Activated CD4-positive, alpha-beta T cell treated with anti-CD3 and anti-CD28 coated beads, Interleukin-2, amount 50 U/mL, for 24 hours (primary cell): ENCODE measurements around the gene CALHM2.

Source experiments
- DNase-seq, 2 donors: peaks; one replicate each; pipeline ENCODE4 v3.0.0-alpha.2; 2020; ENCODE audit warnings: low read depth in 1 of 2, low spot score in 1 of 2

The CALHM2 gene

DNA sequence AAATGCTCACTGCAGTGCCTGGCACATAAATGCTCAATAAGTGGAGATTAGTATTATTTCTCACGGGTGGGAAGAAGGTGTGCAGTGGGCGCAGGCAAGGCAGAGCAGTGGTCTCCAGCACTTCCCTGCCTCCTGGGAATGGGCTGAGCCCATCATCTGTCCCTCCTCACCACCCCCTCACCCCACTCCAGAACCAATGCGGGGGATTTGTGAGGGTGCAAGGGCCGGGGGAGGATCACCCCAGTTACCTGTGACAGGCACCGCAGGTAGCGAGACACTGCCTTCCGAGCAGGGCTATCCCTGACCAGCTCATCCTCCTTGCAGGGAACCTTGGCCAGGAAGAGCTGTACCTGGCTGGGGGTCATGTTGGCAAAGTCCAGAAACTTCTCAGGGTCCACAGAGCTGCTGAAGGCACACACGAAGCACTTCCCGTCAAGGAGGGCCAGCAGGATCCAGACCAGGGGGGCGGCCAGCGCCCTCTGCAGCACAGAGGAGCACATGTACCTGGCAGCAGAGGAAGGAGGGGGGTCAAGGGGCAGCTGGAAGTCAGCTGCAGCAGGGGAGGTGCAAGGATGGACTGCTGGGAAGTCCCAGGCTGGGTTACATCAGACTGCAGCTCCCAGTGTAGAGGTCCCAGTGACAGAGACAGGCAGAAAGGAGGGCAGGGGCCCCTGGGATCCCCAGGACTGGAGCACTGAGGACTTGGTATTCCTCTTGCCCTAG, 24.0 kb upstream of the CALHM2 start:
- no peak for DNase-seq

DNA sequence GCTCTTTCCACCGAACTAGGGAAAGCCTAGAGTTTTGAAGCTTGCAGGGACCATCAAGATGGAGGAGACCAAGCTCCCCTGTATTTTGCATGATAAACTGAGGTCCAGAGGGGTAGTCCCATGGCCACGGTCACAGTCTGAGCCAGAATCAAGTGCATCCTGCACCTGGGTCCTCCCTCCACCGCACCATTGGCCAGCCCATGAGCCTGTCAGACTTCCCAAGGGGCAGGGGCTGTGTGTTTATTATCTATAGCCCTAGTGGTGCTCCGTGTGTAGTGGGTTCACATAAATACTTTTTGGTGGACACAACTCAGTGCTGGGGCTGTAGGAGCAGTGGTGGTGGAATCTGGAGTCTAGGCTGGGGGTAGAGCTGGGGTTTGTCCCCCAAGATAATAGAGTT, 23.3 kb upstream of the CALHM2 start:
- DNase-seq = no peak

DNA sequence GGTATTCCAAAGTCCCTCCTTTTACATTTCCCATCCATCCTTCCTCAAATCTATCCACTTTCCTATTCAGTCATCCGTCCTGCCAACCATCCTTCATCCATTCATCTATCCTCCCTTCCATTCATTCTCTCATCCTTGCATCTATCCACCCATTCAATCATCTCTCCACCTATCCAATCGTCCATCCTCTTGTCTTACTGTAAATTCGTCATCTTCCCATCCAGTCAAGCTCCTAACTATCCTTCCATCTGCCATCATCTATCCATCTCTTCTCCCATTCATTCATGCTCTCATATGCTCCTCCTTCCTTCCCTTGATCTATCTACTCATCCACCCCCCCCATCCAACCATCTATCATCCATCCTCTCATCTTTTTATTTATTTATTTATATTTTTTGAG, 21.9 kb upstream of the CALHM2 start:
- DNase-seq = no peak

DNA sequence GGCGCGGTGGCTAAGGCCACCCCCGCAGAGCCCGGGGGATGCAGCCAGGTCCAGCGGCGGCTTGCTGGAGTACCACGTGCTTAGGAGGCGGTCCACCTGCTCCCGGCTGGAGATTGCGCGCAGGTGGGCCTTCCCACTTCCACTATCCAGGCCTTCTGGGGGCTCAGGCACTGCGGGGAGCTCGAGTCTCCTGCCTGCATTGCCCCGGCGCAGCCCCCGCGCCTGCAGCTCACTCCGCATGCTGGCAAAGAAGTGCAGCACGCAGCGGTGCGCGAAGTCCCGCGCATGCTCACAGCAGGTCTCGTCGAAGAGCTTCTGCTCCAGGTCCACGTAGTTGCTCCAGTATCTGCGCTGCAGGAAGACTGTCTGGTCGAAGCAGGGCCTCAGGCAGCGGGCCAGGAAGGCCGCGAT, 21.1 kb upstream of the CALHM2 start:
- no peak for DNase-seq

DNA sequence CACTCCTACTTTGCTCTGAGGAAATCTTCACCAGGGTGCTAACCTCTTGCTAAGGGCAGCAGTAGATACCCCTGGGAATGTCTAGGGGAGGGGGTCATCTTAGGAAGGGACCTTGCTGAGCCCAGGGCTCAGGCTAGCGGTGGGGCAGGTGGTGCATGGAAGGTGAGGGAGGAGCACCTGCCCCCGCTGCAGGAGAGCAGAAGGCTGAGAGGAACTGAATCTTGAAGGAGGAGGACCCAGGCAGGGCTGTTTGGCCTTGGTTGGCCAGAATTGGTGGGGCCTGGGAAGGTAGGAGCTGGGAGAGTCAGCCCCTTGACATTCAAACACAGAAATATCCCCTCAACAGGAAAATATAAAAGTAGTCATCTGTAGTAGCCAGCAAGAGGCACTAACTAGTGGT, 19.8 kb upstream of the CALHM2 start:
- no peak for DNase-seq

DNA sequence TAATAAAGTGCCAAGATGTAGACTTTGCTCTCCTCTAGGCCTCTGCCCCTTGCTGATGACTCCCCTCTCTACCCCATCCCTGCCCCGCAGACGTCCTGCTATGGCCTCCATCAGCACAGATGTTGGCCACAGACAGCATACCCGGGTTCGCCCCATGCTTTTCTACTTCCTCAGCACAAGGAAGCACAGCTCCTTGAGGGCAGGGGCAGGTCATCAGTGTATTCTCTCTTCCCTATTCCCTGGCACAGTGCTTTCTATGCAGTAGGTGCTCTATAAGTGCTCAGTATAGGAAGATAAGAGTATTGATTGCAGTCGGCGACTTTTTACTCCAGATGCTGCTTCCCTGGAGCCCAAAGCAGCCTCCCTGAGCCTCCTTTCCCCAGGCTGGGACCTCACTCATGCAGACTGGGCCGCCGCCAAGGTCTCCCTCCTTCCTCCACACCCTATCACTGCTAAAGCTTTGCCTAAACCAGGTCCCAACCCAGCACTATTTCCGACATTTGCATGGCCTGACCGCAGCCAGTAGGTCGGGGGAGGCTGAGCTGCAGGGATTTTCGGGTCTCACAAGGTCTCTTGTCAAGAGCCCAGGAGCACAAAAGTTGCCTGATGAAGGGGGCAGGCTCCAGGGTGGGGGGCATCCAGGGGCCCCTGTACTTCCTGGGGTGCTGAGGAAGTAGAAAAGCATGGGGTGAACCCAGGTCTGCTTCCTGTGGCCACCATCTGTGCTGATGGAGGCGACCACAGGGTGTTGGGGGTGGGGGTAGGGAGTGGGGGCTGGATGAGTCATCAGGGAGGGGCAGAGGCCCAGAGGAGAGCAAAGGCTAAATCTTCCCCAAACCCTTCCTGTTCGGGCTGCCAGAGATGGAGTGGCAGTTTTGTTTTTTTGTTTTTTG, 18.8 kb upstream of the CALHM2 start:
- peak in 1 of 2 donors; percentile 34 for DNase-seq

DNA sequence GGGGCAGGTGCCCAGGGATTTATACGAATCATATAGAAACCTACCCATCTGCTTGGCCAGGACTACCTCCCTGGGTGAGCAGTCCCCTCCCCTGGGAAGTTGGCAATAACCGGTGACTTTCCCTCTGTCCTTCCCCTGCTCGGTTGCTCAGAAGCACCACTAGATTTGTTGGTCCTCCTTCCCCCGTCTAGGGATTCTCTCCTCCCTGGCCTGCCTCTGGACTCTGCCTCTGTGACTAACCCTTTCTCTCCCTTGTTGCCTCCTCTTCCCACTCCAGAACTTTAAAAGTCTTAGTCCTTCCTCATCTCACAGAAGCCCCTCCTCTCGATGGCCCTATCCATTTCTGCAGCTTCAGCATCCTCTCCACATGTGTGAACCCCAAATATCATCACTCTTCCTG, 17.0 kb upstream of the CALHM2 start:
- DNase-seq = no peak

DNA sequence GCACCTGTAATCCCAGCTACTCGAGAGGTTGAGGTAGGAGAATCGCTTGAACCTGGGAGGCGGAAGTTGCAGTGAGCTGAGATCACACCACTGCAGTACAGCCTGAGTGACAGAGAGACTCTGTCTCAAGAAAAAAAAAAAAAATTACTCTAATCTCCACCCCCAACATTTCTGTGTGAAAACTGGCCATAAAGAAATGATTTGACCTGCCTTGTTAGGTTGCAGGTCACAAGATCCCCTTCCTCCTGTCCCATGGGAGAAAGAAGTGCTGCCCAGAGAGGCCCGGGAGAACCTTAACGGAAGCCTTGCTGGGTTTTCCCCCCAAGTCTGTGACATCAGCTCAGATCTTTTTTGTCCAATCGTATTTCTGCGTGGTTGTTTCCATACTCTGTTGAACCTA, 15.2 kb upstream of the CALHM2 start:
- no peak for DNase-seq

DNA sequence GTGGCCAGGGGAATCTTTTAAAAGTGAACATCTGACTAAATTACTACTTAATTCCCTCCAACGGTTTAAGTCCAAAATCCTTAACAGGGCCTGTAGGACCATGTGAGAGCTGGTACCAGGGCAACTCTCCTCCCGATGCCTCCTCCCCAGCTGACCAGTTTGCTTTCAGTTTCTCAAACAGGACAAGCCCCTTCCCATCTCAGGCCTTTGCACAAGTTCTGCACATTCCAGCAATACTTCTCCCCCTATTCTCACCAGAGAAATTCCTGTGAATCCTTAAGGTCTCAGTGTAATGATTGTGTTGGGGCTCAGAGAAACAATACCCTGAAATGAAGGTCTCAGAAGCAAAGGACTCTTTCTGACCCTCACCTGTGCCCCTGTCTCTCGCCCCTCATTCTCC, 14.6 kb upstream of the CALHM2 start:
- DNase-seq = no peak

DNA sequence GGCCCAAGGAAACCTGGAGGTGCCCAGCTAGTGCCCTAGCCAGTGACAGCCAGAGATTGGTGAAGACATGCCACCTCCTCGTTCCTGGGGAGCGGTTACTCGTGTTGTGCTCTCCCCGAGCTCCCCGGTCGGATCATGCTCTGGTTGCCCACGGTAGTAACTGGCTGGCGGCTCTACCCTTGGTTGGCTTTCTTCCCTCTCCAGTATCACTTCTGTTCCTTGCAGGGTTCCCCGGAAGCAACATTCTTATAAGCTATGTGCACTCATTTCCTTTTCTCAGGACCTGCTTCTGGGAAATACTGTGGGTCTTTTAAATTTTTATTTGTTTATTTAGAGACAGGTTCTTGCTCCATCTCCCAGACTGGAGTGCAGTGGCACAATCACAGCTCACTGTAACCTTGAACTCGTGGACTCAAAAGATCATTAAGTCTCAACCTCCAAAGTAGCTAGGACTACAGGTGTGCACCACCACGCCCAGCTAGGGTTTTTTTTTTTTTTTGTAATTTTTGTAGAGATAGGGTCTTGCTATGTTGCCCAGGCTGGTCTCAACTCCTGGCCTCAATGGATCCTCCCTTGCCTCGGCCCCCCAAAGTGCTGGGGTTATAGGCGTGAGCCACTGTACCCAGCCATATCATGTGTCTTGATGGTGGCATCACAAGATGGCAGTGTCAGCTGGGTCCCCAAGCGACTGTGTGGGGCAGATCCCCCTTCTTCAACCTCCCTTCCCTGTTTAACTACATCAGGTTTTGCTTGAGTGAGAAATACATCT, 13.4 kb upstream of the CALHM2 start:
- no peak for DNase-seq

DNA sequence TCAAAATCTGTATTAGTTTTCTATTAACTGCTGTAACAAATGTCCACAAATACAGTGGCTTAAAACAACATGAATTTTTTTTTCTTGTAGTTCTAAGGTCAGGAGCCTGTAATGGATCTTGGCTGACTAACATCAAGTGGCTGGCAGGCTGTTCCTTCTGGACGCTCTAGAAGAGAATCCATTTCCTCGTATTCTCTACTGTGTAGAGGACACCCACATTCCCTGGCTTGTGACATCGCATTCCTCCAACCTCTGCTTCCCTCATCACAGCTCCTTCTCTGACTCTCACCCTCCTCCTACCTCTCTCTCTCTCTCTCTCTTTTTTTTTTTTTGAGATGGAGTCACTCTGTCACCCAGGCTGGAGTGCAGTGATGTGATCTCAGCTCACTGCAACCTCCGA, 11.3 kb upstream of the CALHM2 start:
- no peak for DNase-seq

DNA sequence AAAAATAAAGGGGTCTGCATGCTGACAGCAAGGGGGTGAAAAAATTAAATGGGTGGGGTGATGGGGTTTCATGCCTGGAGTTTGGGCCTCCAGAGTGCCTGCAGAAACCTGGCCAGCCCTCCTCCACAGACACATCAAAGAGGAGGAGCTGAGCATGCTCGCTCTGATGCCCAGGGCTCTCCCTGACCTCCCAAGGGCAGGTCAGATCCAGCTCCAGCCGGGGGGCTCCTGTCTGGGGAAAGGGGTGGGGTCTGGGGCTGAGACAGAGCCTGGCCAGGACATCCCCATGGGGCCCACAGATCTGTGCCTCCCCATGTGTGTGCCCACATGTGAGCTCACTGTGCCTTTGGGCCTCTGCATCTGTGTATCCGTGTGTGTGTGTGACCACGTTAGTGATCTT, 7.4 kb upstream of the CALHM2 start:
- DNase-seq = no peak

DNA sequence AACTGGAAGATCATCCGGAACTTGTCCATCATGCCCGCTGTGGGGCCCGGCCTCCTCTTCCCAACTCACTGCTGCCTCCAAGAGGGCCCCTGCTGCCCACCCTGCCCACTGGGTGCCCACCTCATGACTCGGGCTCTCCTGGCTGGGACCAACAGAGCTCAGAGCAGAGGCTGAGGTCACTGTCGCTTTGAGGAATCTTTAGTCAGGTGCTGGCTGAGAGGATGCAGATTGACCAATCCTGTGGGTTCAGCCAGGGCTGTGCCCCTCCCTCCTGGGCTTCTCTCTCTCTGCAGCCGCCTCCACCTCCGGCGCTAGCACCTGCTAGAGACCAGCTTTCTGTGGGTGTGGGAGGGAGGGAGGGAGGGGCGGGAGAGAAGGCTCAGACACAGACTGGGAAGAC, 6.5 kb upstream of the CALHM2 start, which contains the start of gene CALHM1:
Gene CALHM1 (minus strand): TSS at position 181 of the 400 bp plus-strand sequence. CDS start 149 bp downstream, at position 32.
- DNase-seq = no peak

DNA sequence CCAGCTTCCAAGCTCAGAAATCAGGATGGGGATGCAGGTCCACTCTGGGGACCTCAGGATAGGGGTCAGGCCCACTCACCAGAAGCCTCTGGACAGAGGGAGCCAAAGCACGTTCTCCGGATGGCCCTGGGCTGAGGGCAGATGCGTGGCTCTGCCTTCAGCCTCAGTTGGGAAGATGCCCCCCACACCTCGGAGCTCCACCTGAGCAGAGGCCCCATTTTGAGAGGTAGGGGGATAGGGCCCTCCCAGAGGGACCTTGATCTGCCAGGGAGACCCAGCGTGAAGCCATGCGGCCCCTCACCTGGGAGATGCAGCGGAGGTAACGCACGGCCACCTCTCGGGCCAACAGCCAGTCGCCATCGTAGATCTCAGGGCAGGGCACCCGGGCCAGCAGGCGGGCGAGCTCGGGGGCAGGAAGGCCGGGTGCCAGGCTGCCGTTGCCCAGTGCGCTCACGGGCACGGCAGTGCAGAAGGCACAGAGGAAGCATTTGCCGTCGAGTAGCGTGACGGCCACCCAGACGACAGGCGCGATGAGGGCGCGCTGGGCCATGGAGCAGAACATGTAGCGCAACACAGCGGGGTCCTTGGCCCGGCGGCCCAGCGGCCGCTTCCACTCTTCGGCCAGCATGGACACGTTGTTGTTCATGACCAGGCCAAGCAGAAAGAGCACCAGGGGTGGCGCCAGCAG, 5.9 kb upstream of the CALHM2 start:
- DNase-seq = no peak

DNA sequence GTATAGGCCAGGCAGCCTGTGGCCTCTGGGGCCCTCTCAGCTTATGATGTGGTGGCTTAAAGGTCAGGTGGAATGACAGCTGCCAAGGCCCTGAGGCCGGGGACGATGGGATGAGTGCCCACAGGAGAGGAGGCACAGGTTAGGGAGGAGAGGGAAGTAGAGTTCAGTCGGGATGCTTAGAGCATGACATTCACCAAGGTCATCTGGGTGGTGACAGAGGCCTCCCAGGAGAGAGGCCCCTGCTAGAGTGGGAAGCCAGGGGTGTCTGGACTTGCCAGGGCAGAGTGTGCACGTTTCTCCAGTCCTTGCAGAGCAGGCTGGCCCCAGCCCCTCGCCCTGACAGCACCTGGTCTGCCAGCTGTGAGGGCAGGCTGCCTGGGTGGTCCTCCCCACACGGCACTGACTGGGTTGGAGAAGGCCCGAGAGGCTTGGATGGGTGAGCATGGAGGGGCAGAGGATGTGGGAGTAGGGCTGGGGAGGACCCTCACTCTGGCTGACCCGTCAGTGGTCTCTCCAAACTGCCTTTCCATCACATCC, 5.1 kb upstream of the CALHM2 start:
- no peak for DNase-seq

DNA sequence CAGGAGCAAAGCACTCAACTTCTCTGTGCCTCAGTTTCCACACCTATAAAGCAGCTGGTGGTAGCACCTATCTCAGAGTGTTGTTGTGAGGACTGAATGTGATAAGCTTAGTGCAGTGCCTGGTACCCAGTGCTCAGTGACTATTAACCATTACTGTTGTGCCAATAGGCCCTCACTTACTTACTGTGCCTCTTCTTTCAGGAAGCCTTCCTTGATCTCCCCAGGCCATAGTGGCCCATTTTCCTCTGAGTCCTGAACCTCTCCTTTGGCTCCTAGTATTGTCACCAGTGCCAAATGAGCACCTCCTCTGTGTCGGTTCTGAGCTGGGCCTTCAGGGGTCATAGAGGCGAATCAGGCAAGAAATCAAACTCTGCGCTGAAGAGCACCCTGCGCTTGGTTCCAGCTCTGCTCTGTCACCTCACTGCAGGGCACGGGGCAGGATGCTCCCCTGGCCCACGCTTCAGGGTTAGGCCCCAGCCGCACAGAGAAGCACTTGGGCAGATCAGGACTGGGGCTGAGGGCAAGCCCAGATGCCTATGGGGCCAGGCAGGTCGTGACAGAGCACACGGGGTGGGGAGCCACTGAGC, 4.0 kb upstream of the CALHM2 start:
- no peak for DNase-seq

DNA sequence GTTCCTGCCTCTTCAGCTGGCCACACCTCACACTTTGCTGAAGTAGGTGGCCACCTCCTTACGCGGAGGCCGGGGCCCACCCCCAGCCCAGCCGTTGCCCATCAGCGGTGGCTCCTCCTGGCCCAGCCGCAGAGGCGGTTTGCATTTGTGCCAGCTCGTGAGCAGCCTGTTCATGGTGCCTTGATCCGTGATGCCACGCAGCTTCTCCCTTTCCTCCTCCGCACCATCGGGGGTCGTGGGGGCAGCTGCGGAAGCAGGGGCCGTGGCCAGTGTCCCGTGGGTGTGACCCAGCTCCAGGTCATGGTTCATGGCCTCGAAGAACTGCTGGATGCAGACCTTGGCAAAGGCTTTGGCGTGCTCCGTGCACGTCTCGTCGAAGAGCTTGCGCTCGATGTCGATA, 3.1 kb upstream of the CALHM2 start:
- DNase-seq = no peak

DNA sequence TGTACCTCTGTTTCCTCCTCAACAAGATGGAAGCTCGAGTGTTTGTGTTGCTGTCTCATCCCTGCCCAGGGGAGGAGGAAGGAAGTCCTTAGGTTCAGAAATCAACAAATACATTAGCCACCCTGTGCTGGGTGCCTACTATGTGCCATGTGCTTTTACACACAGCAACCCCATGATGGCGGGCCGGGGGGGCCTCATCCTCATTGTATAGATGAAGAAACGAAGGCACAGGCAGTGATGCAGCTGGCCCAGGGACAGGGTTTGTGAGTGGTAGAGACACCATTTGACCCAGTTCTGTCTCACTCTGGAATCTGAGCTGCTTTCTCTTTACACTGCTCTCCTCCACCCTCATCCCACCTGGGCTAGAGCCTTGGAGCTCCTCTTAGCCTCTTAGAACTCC, 1.9 kb upstream of the CALHM2 start:
- DNase-seq = no peak

DNA sequence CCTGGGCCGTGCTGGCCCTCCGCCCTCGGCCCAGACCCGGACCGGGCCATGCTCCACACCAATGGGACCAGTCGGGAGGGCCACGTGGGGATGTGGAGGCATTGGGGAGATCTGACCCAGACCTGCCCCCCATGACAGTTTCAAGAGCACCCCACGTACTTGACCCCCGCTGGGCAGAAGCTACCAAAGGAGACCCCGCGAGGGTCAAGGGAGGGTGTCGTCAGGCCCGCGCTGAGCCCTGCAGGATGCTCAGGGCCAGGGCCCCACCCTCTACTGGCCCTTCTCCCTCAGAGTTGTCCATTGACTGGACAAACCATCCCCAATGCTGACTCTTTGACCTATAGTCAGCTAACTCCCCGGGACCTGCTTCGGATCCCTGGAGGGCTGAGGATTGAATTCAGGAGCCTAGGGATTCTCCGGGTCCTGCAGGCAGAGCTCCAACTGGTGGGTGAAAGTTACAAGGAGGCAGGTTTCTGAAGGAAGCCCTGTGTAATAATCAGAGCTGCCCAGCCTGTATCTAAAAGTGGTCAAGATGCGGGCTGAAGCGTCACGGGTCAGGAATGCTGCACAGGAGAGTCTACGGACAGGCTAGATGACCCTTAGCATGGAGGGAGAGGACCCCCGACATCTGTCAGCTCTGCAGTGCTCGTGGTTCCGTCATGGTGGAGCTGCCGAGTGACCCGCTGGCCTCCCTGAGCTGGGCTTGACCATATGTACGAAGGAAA, 498 bp upstream of the CALHM2 start:
- no peak for DNase-seq
